Measurements from ENCODE around the gene XPNPEP1. TPM values are rescaled to one million over a fixed set of nuclear protein-coding genes. Genes with fewer than 3 reads are reported as not detected.

The XPNPEP1 gene
- total RNA-seq, 1 experiment from 2014 or later = 71.3 TPM

DNA sequence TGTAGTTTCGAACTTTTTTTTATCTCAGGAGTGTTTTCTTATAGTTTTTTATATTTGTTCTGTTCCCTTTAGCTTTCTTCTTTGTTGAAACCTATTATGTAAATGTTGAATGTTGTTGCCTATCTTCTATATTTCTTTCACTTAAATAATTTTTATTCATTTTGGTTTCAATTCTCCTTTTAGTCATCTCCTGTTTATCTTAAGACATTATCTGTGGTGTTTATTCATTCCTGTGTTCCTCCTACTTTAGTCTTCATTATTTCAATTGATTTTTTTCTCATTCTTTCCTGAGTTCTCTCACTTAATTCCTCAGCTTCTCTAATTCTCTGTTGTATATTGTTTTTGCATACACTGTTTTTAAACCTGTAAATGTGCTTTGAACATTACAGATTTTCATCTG, 64.1 kb downstream of the XPNPEP1 start:
- no peaks in the 10 kb centered on the region for H3K9me3 ChIP-seq (ENCODE audit: control insufficient read depth, low read depth, low read length)
- no peak overlapping the region for H3K4me3 Mint-ChIP-seq
- no peak overlapping the region for H2AFZ ChIP-seq (ENCODE audit: low read length)
- H3K14ac ChIP-seq (ENCODE audit: insufficient read depth, low read length) = no peak overlapping the region
- H2BK20ac ChIP-seq (ENCODE audit: low read depth, low read length, poor library complexity, severe bottlenecking) = no peak overlapping the region
- no peak overlapping the region for H3T11ph ChIP-seq (ENCODE audit: low read length)
- no peaks in the 10 kb centered on the region for H3K79me1 ChIP-seq (ENCODE audit: insufficient read depth, low read depth, low read length, poor library complexity, severe bottlenecking)
- no peak overlapping the region for H2BK120ac ChIP-seq (ENCODE audit: low read depth, low read length, poor library complexity, severe bottlenecking)
- no peak for DNase-seq
- H4K91ac ChIP-seq (ENCODE audit: insufficient read length, low read depth, low read length) = no peak overlapping the region
- H3K4me1 ChIP-seq (ENCODE audit: insufficient read depth, low read length) = 0 out of 2 replicates have a peak, but pooled peaks cover 3% of the 10 kb centered on the region
- H2AK5ac ChIP-seq (ENCODE audit: insufficient read length, low read length) = no peak overlapping the region
- no peak overlapping the region for H2BK15ac ChIP-seq (ENCODE audit: low read depth, low read length)
- H3K79me2 ChIP-seq (ENCODE audit: insufficient read depth, low read length) = no peaks in the 10 kb centered on the region
- peaks cover 2% of the 10 kb centered on the region; the same call in 1 of the 2 replicates for H3K27me3 Mint-ChIP-seq (ENCODE audit: low read depth)
- no peak overlapping the region for H3K27ac ChIP-seq (ENCODE audit: insufficient read length, low read depth, low read length)
- WGBS (ENCODE audit: extremely low coverage, insufficient read length, low lambda C conversion rate) = no CpG with 5 or more reads among the region's 1 CpG
- H4K20me1 ChIP-seq (ENCODE audit: control insufficient read depth, insufficient read depth, insufficient read length) = no peaks in the 10 kb centered on the region
- no peak overlapping the region for H3K18ac ChIP-seq (ENCODE audit: insufficient read length, low read depth, low read length)
- H3K27ac Mint-ChIP-seq = no peak overlapping the region; a peak in 1 of 7 replicates
- no peak overlapping the region for H3K4me2 ChIP-seq (ENCODE audit: insufficient read depth, insufficient read length, low read length)
- no peak overlapping the region for H3K23ac ChIP-seq (ENCODE audit: insufficient read length, low read depth, low read length)
- H3K23me2 ChIP-seq (ENCODE audit: insufficient read length, low read depth, low read length, poor library complexity, severe bottlenecking) = no peaks in the 10 kb centered on the region
- peaks cover 10 to 15% (median 14%) of the 10 kb centered on the region in 3 experiments; a peak in 6 of 7 replicates for H3K36me3 Mint-ChIP-seq (ENCODE audit: insufficient read depth in 1 of 3, low read depth in 3 of 3)
- H4K5ac ChIP-seq (ENCODE audit: insufficient read length, low read depth, low read length) = no peak overlapping the region
- peaks cover 19 to 24% of the 10 kb centered on the region in 2 experiments for H3K4me1 Mint-ChIP-seq
- H3K9me3 Mint-ChIP-seq = no peaks in the 10 kb centered on the region
- no peaks in the 10 kb centered on the region for H3K27me3 ChIP-seq (ENCODE audit: insufficient read depth, low read length)
- H4K8ac ChIP-seq (replicated peaks; ENCODE audit: insufficient read length, low read depth, low read length) = no peak overlapping the region
- no peak overlapping the region for H3K9ac ChIP-seq (ENCODE audit: extremely low read depth, insufficient read length, low read length)
- no peak overlapping the region for H3K56ac ChIP-seq (ENCODE audit: insufficient read length, low read depth, low read length)
- H2BK5ac ChIP-seq (ENCODE audit: insufficient read length, low read length) = no peak overlapping the region
- H3K4ac ChIP-seq (ENCODE audit: low read depth, low read length) = no peak overlapping the region
- TF ChIP-seq, protein P1, sequence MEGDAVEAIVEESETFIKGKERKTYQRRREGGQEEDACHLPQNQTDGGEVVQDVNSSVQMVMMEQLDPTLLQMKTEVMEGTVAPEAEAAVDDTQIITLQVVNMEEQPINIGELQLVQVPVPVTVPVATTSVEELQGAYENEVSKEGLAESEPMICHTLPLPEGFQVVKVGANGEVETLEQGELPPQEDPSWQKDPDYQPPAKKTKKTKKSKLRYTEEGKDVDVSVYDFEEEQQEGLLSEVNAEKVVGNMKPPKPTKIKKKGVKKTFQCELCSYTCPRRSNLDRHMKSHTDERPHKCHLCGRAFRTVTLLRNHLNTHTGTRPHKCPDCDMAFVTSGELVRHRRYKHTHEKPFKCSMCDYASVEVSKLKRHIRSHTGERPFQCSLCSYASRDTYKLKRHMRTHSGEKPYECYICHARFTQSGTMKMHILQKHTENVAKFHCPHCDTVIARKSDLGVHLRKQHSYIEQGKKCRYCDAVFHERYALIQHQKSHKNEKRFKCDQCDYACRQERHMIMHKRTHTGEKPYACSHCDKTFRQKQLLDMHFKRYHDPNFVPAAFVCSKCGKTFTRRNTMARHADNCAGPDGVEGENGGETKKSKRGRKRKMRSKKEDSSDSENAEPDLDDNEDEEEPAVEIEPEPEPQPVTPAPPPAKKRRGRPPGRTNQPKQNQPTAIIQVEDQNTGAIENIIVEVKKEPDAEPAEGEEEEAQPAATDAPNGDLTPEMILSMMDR (conservative IDR thresholded peaks at IDR 0.05) = no peak
- H2BK12ac ChIP-seq (ENCODE audit: insufficient read length, low read depth, low read length) = no peak overlapping the region

All from H9 (cell line).